Hypothalamus (tissue), 51 donors: ENCODE results near the gene ERICH6B.
"Not testable (repeated sequence)": the region's sequence is repeated elsewhere in the genome, so short reads cannot be mapped to it uniquely, and the experiment has no call there.

Experiments
- DNase-seq, 51 donors: peaks; one replicate each; lab custom pipeline; 2025; lab: John Stamatoyannopoulos, UW

ERICH6B gene

DNA sequence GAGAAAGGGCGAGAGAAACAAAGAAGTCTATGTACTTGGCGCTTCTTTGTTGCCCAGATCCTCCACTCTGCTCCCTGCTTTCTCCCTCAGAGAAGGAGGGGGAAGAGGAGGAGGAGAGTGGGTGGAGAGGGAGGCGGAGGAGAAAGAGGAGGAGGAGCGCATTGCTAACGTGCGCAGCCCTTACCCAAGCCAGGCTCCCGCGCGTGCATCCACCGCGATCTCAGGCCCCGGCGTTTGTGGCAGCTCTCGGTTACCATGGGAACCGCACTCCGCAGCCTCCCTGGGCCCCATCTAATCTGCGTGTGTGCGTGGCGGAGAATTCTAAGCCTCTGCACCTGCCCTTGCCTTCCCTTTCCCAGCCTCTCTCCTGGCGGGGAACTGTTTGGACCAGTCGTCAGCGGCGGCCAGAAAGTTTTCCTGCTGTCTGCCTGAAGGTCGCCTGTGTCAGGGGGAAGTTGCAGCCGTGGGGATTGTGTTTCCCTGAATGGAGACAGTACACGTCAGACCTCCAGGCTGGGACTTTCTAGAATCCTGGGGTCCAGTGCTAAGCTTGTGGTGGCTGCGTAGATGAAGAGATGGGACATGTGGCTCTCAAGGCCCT, at the start of gene ERICH6B:
Gene ERICH6B, minus strand, starts transcription at position 239 of the 601 bp plus-strand sequence. CDS start 18,734 bp downstream, outside the sequence.
- DNase-seq = peak in 37 of 51 donors; percentile 2 to 70 (median 35)

- not testable (repeated sequence) for DNase-seq
Measured at GRCh38 chr13:45662903-45663302, 47.4 kb upstream of the ERICH6B start.

DNA sequence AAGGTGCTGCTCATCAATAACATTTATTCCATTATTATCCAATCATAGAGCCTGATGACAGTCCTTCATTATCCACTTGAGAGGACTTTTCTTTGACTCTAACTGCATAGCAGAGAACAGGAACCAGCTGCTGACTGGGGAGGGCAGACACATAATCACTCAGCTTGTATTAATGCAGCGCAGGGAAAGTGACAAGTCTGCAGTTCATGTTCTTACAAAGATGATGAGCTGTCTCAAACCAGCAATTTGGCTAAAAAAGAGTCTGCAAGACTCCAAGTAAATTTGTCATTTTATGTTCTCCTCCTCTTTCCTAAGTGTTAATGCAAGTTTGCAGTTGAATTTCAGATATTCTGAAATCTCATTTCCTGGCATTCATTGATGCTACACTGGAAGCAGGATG, 46.6 kb upstream of the ERICH6B start:
- no peak for DNase-seq

- not testable (repeated sequence) for DNase-seq
Measured at GRCh38 chr13:45660458-45660857, 44.9 kb upstream of the ERICH6B start.

GRCh38 chr13:45659536-45659935, 44.0 kb upstream of the ERICH6B start:
- DNase-seq = no peak

- DNase-seq = no peak
Measured at GRCh38 chr13:45658586-45659235, 43.2 kb upstream of the ERICH6B start.

DNA sequence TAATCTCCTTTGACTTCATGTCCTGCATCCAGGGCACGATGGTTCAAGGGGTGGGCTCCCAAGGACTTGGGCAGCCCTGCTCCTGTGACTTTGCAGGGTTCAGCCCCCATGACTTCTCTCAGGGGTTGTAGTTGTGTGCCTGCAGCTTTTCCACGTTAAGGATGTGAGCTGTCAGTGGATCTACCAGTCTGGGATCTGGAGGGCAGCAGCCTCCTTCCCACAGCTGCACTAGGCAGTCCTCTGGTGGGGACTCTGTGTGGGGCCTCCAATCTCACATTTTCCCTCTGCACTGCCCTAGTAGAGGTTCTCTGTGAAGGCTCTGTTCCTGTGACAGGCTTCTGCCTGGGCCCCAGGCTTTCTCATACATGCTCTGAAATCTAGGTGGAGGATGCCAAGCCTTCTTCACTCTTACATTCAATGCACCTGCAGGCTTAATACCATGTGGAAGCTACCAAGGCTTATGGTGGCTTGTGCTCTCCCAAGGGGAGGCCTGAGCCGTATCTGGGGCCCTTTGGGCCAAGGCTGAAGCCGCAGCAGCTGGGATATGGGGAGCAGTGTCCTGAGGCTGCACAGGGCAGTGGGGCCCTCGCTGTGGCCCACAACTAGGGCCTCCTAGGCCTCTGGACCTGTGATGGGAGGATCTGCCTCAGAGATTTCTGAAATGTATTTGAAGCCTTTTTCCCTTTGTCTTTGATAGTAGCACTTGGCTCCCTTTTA, 39.3 kb upstream of the ERICH6B start:
- no peak for DNase-seq

GRCh38 chr13:45645263-45645662, 29.7 kb upstream of the ERICH6B start:
- DNase-seq = not testable (repeated sequence)

DNA sequence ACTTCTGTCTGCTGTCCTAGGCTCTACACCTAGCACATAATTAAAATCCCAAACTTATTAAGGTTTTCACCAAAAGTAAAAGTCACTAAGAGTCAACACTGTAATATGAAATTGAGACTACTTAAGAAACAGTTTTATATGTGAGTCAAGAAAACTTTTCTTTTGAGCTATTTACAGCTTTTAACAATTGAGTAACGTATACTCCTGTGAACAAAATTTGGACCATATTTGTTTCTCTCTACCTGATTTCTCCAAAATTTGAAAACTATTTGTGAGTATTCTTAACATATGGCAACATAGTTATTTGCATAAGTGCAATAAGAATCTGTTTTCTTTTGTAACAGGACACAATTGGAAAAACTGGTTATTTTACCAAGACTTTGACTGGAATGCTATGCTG, 26.6 kb upstream of the ERICH6B start:
- not testable (repeated sequence) for DNase-seq

DNA sequence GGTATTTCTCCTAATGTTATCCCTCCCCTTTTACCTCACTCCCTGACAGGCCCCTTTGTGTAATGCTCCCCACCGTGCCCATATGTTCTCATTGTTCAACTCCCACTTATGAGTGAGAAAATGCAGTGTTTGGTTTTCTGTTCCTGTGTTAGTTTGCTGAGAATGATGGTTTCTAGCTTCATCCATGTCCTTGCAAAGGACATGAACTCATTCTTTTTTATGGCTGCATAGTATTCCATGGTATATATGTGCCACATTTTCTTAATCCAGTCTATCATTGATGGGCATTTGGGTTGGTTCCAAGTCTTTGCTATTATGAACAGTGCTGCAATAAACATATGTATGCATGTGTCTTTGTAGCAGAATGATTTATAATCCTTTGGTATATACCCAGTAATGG, 19.8 kb upstream of the ERICH6B start:
- DNase-seq = not testable (repeated sequence)

DNA sequence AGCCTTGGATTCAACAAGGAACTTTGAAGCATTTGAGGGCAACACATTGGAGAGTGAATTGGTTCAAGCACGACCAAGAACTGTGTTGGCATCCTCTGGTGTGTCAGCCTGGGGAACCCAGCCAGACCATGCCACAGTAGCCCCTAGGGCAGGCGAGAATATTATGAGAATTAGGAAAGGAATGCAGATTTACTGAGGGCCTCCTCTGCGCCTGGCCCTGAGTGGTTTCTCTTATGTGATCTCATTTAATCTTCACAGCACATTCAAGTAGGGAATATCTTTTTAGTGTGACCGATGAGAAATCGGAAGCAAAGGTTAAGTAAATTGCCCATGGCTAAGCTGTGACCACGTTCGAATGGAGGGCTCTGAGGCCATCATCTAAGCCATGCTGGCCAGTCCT, 15.3 kb upstream of the ERICH6B start:
- no peak for DNase-seq

- DNase-seq = no peak
Measured at GRCh38 chr13:45629940-45630339, 14.4 kb upstream of the ERICH6B start.

DNA sequence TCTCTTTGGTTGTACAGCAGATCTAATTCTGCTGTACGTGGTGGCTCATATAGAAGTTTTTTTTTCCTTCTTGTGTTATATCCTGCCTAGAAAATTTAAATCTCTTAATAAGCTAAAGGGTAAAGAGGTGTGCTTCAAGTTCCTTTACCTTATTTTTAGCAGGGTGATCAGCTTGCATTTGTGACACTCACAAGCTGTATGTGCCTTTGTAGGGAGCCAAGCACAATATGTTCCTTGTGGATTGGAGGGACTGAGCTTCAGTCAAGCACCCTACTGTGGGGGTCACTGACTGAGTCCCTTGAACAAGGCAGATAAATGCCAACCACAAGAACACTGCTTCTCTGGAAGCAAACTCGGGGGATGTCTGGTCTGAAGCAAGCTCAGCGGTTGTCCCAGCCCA, 12.6 kb upstream of the ERICH6B start:
- DNase-seq = no peak

DNA sequence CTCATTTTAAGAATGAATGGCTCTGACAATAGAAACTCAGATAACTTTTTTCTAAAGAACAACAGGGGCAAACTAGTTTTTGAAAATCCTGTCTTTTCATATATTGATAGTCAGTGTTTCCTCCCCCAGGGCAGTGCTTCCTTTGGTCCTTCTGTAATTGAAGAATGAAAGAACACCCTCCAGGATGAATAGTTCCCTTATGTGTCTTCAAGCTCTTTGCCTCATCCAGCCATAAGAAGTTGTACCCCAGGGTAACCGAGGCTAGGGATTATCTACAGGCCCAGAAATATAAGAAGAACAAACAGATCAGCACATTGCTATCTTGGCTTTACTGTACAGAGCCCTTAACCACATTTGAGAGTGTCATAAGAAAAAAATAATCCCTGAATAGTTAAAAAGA, 12.1 kb upstream of the ERICH6B start:
- DNase-seq = no peak

DNA sequence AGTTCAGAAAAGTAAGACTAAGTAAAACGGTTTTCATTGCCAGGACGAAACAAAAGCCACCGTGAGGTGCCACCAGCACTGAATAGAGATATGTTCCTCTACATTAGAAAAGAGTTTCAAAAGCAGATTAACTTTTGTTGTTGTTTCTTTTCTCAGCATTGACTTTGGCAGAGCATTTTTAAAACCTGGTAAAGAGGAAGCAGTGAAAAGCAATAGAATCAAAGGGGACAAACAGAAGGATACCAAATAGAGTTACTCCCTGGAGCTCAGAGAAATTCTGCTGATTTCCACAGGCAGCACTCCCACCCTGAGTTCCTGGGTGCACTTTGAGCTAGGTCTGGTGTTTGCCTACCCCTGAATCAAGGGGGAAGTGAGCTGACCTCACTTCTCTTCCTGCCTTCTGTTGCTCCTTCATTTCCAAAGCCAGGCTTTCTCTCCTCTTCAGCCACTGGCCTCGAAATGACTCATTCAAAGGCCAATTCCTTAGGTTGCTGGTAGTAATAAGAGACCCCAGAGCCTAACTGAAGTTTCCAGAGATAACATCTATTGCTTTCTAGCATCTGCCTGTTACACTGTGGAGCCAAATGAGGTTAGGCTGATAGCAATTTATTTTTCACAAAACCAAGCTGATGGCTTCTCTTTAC, 11.3 kb upstream of the ERICH6B start:
- no peak for DNase-seq

DNA sequence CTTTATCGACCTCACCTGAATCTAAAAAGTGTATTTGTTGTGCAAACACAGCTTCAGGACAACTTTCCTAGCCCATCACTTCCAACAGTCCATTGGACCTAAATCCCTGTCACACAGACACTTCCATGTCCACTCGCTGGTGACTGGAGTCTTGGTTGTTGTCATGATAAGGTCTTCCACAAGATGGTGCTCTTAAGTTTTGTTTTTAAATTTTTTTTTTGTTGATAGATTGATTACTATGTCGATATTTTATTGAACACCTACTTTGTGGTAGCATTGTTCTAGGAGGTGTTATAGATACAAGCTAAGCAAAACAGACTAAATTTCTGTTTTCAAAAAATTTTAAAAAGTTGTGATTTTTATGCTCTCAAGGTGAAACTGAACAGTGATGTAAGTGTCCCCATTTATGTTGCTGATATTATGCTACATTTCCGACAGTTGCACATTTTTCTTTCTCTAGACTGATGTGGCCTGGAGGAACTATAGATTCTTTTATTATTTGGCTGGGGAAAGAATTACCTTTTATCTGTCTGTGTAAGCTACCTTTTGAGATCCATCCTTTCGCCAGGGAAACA, 8.1 kb upstream of the ERICH6B start:
- no peak for DNase-seq

DNA sequence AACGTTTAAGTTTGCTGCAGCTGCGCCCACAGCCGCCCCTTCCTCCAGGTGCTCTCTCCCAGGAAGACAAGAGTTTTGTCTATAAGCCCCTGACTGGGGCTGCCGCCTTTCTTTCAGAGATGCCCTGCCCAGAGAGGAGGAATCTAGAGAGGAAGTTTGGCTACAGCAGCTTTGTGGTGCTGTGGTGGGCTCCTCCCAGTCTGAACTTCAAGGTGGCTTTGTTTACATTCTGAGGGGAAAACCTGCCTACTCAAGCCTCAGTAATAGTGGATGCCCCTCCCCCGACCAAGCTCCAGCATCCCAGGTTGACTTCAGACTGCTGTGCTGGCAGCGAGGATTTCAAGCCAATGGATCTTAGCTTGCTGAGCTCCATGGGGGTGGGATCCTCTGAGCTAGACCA, 6.4 kb upstream of the ERICH6B start:
- DNase-seq = no peak

DNA sequence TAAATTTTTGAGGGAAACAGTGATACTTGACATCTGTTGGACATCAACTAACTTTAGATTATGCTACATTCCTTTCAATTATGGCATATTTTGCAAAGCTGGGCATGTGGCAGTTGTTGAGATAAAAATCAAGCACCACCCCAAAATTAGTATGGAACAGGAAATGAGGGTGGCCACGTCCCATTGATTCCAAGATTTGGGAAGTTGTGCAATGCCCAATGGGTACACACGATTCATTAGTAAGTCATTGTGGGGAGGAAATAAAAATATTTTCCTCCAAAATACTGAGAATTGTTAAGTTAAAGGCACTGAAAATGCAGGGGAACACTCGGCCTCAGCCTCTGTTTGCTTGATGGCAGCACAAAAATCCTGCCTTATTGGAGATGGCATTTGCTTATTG, 7.6 kb downstream of the ERICH6B start:
- no peak for DNase-seq

DNA sequence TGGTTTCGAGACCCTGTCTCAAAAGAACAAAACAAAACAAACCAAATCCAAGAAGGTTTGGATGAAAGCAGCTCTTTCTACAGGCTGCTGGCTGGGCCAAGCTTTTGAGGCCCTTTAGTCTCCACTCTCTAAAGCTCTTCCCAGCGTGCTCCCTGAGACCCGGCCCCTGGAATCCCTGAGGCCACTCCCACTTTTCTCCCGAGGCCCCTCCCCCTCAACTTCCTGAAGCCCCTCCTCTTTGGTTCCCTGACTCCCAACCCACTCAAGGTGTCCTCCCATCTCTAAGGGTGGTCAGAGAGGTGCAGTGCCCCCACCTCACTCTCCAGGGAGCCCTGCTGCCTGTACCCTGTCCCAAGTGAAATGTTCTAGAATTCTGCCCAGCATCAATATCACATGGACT, 10.6 kb downstream of the ERICH6B start:
- no peak for DNase-seq

DNA sequence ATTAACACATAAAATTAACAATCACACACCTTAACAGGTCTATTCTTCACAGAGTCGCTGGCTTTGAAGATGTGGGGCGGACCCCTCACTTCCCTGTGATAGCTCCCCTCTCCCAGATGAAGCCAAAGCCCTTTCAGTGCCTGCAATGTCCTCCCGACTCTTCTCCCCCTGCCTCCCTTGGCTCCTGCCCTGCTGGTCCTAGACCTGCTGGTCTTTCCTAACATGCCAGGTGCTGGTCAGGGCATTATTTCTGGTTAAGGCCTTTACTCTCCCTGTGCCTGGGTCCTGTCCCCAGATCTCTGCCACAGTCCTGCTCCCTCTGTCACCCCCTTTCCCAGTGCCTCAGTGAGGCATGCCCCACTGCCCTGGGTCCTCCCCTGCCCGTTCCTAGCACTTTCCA, 12.2 kb downstream of the ERICH6B start:
- DNase-seq = no peak
